RWPE1 (cell line): ENCODE results near the gene KLHL24.

ENCODE experiments used
- CTCF ChIA-PET: fragments of 350-600 bp; sonication (Branson Sonifier 250); formaldehyde crosslinking; extraction: SDS; loops from one replicate; lab custom pipeline; 2021; lab: Yijun Ruan, JAX
- POLR2A ChIA-PET: fragments of 400-600 bp; formaldehyde crosslinking; extraction: SDS; loops from one replicate; lab custom pipeline; 2020; ENCODE audit warnings: antibody characterized with exemption; ENCODE audit not compliant: low non-redundant PET; lab: Yijun Ruan, JAX
- DNase-seq: peaks from one replicate; pipeline ENCODE4 v3.0.0; 2012; ENCODE audit warnings: low spot score
- H3K27ac ChIP-seq: fragments of 450-650 bp; 2 replicates; pipeline ENCODE4 v1.5.1; 2017
- CTCF ChIP-seq: fragments of 450-650 bp; conservative IDR thresholded peaks from 2 replicates; pipeline ENCODE4 v1.5.1; 2017; ENCODE audit warnings: low read depth, mild to moderate bottlenecking

Gene KLHL24

GRCh38 chr3:183641882-183642281 lies 6.5 kb downstream of the KLHL24 start:
- no peak for TF ChIP-seq CTCF
- POLR2A ChIA-PET, result no interaction called here
- CTCF ChIA-PET, result no interaction called here

GRCh38 chr3:183644244-183644643 lies 8.8 kb downstream of the KLHL24 start:
- no peak for TF ChIP-seq CTCF
- DNase-seq, result no peak
- CTCF ChIA-PET, result no interaction called here
- POLR2A ChIA-PET, result no interaction called here
- H3K27ac ChIP-seq, result no peak overlapping the region

More at GRCh38 chr3:183641882-183642281, 6.5 kb downstream of the KLHL24 start:
- DNase-seq, result no peak
- no peak overlapping the region for H3K27ac ChIP-seq

GRCh38 chr3:183645254-183645653 lies 9.8 kb downstream of the KLHL24 start:
- POLR2A ChIA-PET, result no interaction called here
- CTCF ChIA-PET, result no interaction called here
- TF ChIP-seq CTCF, result no peak
- no peak overlapping the region for H3K27ac ChIP-seq
- no peak for DNase-seq

- H3K27ac ChIP-seq, result no peak overlapping the region
- POLR2A ChIA-PET, result no interaction called here
- no peak for TF ChIP-seq CTCF
- DNase-seq, result no peak
- CTCF ChIA-PET, result no interaction called here
Observed at GRCh38 chr3:183650554-183650953, 15.1 kb downstream of the KLHL24 start.

- POLR2A ChIA-PET, result no interaction called here
Observed at GRCh38 chr3:183653209-183654064, 18.0 kb downstream of the KLHL24 start.

GRCh38 chr3:183654727-183655126 lies 19.3 kb downstream of the KLHL24 start:
- no peak overlapping the region for H3K27ac ChIP-seq
- no peak for DNase-seq
- ChIA-PET POLR2A (interaction anchor here (0.6 kb wide), 1 partner anchor 18 kb away, joined by 4 read pairs; no protein-coding TSS in a partner anchor), CTCF (interaction anchor here (0.6 kb wide), 1 partner anchor 81 kb away, joined by 3 read pairs; no protein-coding TSS in a partner anchor)
- TF ChIP-seq CTCF, result no peak

More at GRCh38 chr3:183653209-183654064, 18.0 kb downstream of the KLHL24 start:
- no peak for DNase-seq
- CTCF ChIA-PET, result no interaction called here
- no peak overlapping the region for H3K27ac ChIP-seq
- no peak for TF ChIP-seq CTCF
